Measurements from ENCODE around the gene LLPH. TPM values are rescaled to one million over a fixed set of nuclear protein-coding genes. Genes with fewer than 3 reads are reported as not detected.

Gene LLPH
- total RNA-seq, 2 donors from 2014 or later = 5.0 to 8.1 TPM

DNA sequence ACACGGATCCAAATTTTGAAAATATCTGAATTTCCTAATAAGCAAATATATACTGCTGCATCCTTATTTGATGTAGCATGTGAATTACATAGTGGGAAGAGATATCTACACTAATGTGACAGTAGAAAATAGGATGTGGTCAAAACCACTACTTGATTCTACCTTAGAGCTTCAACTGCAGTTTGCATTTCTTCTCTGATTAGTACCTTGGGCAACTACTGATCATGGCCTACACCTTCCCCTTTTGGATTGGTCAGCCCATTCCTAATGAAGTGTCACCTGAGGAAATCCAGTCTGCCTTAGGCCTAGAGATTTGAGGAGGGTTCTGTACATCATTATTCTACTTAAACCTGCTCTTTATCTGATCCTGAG, 10.7 kb downstream of the LLPH start:
- TF ChIP-seq, protein P1, sequence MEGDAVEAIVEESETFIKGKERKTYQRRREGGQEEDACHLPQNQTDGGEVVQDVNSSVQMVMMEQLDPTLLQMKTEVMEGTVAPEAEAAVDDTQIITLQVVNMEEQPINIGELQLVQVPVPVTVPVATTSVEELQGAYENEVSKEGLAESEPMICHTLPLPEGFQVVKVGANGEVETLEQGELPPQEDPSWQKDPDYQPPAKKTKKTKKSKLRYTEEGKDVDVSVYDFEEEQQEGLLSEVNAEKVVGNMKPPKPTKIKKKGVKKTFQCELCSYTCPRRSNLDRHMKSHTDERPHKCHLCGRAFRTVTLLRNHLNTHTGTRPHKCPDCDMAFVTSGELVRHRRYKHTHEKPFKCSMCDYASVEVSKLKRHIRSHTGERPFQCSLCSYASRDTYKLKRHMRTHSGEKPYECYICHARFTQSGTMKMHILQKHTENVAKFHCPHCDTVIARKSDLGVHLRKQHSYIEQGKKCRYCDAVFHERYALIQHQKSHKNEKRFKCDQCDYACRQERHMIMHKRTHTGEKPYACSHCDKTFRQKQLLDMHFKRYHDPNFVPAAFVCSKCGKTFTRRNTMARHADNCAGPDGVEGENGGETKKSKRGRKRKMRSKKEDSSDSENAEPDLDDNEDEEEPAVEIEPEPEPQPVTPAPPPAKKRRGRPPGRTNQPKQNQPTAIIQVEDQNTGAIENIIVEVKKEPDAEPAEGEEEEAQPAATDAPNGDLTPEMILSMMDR (IDR thresholded peaks at IDR 0.05) = no peak
- DNase-seq (ENCODE audit: low spot score) = no peak
- no peak for ATAC-seq (ENCODE audit: insufficient number of reproducible peaks, low FRiP score, low read depth)
- H3K4me3 ChIP-seq = no peak overlapping the region
- H3K9me3 ChIP-seq = no peaks in the 10 kb centered on the region
- H3K27ac ChIP-seq = no peak overlapping the region
- H3K36me3 ChIP-seq = peaks cover 11% of the 10 kb centered on the region
- H3K4me1 ChIP-seq (ENCODE audit: control insufficient read depth in 1 of 2, low read depth in 2 of 2) = peaks cover 0 to 17% of the 10 kb centered on the region in 2 donors
- H3K27me3 ChIP-seq (replicated peaks; ENCODE audit: insufficient read depth) = no peaks in the 10 kb centered on the region

DNA sequence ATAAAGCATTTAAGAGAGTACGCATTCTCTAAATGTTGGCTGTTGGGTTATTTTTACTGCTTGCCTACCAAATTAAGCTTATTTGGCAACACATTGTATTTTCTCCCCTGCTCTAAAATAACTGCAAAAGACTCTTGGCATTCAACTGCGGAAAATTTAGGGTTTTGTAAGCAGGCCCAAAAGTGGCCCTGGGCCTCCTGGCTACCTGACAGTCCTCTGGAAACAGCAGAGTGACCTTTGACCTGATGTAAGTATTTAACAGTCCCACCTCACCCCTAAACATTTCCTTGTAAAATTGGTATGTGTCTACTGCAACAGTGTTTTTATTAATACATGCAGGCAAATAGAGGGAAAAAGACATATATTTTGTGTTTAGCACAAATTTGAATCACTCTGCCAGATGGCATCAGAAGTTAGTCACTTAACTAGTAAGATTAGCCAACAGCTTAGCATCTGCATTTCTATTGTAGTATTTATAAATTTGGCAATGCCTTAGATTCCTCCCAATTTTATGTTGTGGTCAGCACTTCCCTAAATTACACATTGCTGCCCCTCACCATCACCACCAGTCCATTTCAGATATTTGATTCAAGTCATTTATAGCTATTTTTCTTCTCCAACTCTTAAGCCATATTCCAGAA, 11.2 kb downstream of the LLPH start:
- H3K4me3 ChIP-seq = no peak overlapping the region
- no peaks in the 10 kb centered on the region for H3K27me3 ChIP-seq (replicated peaks; ENCODE audit: insufficient read depth)
- ATAC-seq (ENCODE audit: insufficient number of reproducible peaks, low FRiP score, low read depth) = no peak
- H3K36me3 ChIP-seq = peaks cover 11% of the 10 kb centered on the region
- DNase-seq (ENCODE audit: low spot score) = no peak
- H3K9me3 ChIP-seq = no peaks in the 10 kb centered on the region
- peaks cover 0 to 17% of the 10 kb centered on the region in 2 donors for H3K4me1 ChIP-seq (ENCODE audit: control insufficient read depth in 1 of 2, low read depth in 2 of 2)
- TF ChIP-seq, protein P1 (IDR thresholded peaks at IDR 0.05) = no peak
- H3K27ac ChIP-seq = no peak overlapping the region

DNA sequence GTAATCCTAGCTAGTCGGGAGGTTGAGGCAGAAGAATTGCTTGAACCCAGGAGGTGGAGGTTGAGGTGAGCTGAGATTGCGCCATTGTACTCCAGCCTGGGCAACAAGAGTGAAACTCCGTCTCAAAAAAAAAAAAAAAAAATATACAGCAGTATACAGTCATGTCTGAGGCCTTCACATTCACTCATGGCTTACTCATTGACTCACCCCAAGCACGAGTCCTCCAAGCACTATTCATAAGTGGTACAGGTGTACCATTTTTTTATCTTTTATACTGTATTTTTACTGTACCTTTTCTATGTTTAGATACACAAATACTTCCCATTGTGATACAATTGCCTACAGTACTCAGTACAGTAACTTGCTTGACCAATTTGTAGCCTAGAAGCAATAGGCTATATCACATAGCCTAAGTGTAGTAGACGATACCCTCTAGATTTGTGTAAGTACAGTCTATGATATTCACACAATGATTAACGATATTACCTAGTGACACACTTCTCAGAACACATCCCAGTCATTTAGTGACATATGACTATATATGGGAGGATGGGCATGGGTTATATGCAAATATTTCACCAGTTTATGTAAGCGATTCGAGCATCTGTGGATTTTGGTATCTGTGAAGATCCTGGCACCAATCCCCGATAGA, 12.2 kb downstream of the LLPH start:
- Histone ChIP-seq H3K4me3 (no peak overlapping the region), H3K4me1 (ENCODE audit: control insufficient read depth in 1 of 2, low read depth in 2 of 2) (peaks cover 0 to 17% of the 10 kb centered on the region in 2 donors), H3K36me3 (peaks cover 11% of the 10 kb centered on the region), H3K27me3 (replicated peaks; ENCODE audit: insufficient read depth) (no peaks in the 10 kb centered on the region), H3K27ac (no peak overlapping the region), H3K9me3 (no peaks in the 10 kb centered on the region)
- TF ChIP-seq, protein P1 (IDR thresholded peaks at IDR 0.05) = no peak
- no peak for DNase-seq (ENCODE audit: low spot score)
- ATAC-seq (ENCODE audit: insufficient number of reproducible peaks, low FRiP score, low read depth) = no peak

DNA sequence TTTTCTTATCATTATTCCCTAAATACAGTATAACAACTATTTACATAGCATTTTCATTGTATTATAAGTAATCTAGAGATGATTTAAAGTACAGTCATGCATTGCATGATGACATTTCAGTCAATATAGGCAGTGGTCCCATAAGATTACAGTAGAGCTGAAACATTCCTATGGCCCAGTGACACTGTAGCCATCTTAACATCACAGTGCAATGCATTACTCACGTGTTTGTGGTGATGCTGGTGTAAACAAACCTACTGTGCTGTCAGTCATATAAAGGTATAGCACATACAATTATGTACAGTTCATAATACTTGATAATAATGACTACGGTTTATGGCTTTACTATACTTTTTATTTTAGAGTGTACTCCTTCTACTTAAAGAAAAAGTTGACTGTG, 13.3 kb downstream of the LLPH start:
- ATAC-seq (ENCODE audit: insufficient number of reproducible peaks, low FRiP score, low read depth) = no peak
- H3K4me3 ChIP-seq = no peak overlapping the region
- no peak for DNase-seq (ENCODE audit: low spot score)
- no peak overlapping the region for H3K27ac ChIP-seq
- H3K4me1 ChIP-seq (ENCODE audit: control insufficient read depth in 1 of 2, low read depth in 2 of 2) = peaks cover 0 to 17% of the 10 kb centered on the region in 2 donors
- peaks cover 8% of the 10 kb centered on the region for H3K36me3 ChIP-seq
- H3K27me3 ChIP-seq (replicated peaks; ENCODE audit: insufficient read depth) = no peaks in the 10 kb centered on the region
- TF ChIP-seq, protein P1 (IDR thresholded peaks at IDR 0.05) = no peak
- H3K9me3 ChIP-seq = no peaks in the 10 kb centered on the region

DNA sequence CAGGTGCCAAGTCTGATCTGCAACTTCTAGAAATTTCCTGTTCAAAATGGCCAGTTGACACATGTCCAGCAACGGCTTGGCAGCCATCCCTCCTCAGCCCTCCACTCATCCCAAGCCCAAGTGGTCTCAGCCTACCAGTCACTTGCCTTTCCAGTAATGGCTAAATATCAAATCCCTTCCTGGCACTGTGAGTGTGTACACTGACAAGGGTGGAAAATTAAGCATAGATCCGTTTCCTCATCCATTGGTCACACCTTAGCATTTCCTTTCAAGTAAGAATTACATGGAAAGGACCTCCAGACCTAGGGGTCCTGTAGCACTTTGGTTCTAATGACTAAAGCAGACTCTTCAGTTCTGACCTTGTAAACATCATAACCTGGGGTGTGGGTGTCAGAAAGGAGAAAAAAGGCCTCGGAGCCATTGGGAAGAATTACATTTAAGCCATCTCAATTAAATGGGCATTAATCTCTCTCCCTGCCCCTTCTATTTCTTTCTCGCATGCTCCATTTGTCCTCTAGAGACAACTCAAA, 15.4 kb downstream of the LLPH start:
- Histone ChIP-seq H3K9me3 (no peaks in the 10 kb centered on the region), H3K4me1 (ENCODE audit: control insufficient read depth in 1 of 2, low read depth in 2 of 2) (peaks cover 0 to 16% of the 10 kb centered on the region in 2 donors), H3K27me3 (replicated peaks; ENCODE audit: insufficient read depth) (no peaks in the 10 kb centered on the region), H3K4me3 (no peak overlapping the region), H3K27ac (no peak overlapping the region), H3K36me3 (no peaks in the 10 kb centered on the region)
- ATAC-seq (ENCODE audit: insufficient number of reproducible peaks, low FRiP score, low read depth) = no peak
- TF ChIP-seq, protein P1 (IDR thresholded peaks at IDR 0.05) = no peak
- no peak for DNase-seq (ENCODE audit: low spot score)

Data from thoracic aorta (tissue), 2 donors.